Neural crest cell (in vitro differentiated cells): Measurements from ENCODE around the gene CD82. TPM values are rescaled to one million over a fixed set of nuclear protein-coding genes. Genes with fewer than 3 reads are reported as not detected.

Source experiments
- DNase-seq: peaks from one replicate; pipeline ENCODE4 v3.0.0; 2021; ENCODE audit warnings: low read depth, mixed read lengths, low spot score
- H3K27ac Mint-ChIP-seq: one replicate; pipeline ENCODE4 v1.8.0; 2021; ENCODE audit warnings: mild to moderate bottlenecking, mixed read lengths; ENCODE audit not compliant: unreplicated experiment
- H3K27me3 Mint-ChIP-seq: 2 replicates; pipeline ENCODE4 v1.8.0; 2021; ENCODE audit warnings: low read depth, mild to moderate bottlenecking, mixed read lengths
- H3K36me3 Mint-ChIP-seq: 2 replicates; pipeline ENCODE4 v1.8.0; 2021; ENCODE audit warnings: low read depth, mild to moderate bottlenecking, mixed read lengths
- H3K4me1 Mint-ChIP-seq: 2 replicates; pipeline ENCODE4 v1.8.0; 2021; ENCODE audit warnings: mixed read lengths
- H3K4me3 Mint-ChIP-seq: one replicate; pipeline ENCODE4 v1.8.0; 2021; ENCODE audit warnings: mild to moderate bottlenecking, mixed read lengths
- H3K9me3 Mint-ChIP-seq: 2 replicates; pipeline ENCODE4 v1.8.0; 2021; ENCODE audit warnings: mixed read lengths
- total RNA-seq: library from RNA; stranded (reverse); gene quantifications from 2 replicates; pipeline ENCODE4 v1.2.1, GENCODE V29; 2021
- TF ChIP-seq, protein P1 (sequence below): fragments of 200-600 bp; sonication (generic); conservative IDR thresholded peaks from 2 replicates; pipeline ENCODE4 v1.5.0; 2021; ENCODE audit warnings: antibody characterized with exemption, mild to moderate bottlenecking

Gene CD82
- total RNA-seq, 1 donor from 2014 or later: 14.1 TPM

DNA sequence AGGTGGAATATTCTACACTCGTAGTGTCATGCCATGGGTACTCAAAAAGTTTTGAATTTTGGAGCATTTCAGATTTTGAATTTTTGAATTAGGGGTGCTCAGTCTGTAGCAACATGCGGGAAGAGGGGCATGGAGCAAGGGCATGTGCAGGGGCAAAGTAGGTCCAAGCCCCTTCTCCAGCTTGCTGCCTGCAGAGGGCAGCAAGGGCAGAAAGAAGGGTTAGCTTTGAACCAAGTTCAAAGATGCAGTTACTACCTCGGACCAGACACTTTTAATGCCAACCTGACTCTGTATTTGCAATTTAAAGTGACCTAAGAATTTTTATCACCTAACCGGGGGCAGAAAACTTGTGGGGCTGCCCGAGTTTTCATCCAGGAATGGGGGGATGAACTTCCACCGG, 68.2 kb downstream of the CD82 start:
- Mint-ChIP-seq H3K4me3 (no peak overlapping the region), H3K27me3 (no peaks in the 10 kb centered on the region), H3K9me3 (no peaks in the 10 kb centered on the region), H3K4me1 (peaks cover 40% of the 10 kb centered on the region), H3K27ac (no peak overlapping the region), H3K36me3 (no peaks in the 10 kb centered on the region)
- no peak for DNase-seq
- TF ChIP-seq, protein P1, sequence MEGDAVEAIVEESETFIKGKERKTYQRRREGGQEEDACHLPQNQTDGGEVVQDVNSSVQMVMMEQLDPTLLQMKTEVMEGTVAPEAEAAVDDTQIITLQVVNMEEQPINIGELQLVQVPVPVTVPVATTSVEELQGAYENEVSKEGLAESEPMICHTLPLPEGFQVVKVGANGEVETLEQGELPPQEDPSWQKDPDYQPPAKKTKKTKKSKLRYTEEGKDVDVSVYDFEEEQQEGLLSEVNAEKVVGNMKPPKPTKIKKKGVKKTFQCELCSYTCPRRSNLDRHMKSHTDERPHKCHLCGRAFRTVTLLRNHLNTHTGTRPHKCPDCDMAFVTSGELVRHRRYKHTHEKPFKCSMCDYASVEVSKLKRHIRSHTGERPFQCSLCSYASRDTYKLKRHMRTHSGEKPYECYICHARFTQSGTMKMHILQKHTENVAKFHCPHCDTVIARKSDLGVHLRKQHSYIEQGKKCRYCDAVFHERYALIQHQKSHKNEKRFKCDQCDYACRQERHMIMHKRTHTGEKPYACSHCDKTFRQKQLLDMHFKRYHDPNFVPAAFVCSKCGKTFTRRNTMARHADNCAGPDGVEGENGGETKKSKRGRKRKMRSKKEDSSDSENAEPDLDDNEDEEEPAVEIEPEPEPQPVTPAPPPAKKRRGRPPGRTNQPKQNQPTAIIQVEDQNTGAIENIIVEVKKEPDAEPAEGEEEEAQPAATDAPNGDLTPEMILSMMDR: no peak

DNA sequence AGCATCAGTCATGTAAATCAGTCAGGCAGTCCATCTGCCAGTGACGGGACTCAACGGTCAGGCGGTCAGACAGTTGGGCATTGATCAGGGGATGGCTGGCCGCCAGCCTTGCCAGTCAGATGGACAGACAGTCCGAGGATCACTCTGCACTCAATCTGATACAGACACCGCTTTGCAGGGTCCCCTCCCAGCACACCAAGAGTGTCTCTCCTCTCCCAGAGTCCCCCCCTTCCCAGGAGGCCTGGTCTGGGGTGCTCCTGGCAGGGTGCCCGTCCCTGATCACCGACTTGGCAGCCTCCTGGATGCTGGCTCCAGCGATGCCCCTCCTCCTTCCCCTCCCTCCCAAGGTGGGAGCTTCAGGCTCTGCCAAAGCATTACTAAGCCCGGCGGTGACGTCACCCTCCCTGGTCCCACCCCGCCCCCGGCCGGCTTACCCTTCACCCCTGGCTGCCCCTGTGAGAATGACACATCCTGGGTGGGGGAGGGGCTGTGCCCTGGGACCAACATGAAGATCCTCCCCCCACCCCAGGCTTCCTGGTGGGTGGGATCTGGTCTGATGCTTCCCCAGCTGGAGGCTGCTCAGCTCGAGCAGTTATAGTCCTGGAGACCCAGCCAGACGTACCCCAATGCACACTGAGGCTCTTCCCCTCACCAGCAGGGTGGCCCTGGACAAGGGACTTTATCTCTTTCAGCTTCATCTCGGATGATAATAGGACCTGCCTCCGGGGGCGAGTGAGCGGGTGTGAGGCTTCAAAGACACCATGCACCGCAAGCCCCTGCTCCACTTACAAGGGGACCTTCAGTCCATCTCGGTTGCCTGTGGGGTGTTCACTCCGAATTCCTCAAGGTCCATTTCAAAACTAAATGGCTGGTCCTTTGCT, 69.2 kb downstream of the CD82 start:
- DNase-seq: peak; percentile 38
- Mint-ChIP-seq H3K27me3 (no peaks in the 10 kb centered on the region), H3K4me1 (peaks cover 32% of the 10 kb centered on the region), H3K36me3 (no peaks in the 10 kb centered on the region), H3K9me3 (no peaks in the 10 kb centered on the region), H3K4me3 (no peak overlapping the region), H3K27ac (peak overlapping the region; percentile 94)
- TF ChIP-seq, protein P1: no peak

DNA sequence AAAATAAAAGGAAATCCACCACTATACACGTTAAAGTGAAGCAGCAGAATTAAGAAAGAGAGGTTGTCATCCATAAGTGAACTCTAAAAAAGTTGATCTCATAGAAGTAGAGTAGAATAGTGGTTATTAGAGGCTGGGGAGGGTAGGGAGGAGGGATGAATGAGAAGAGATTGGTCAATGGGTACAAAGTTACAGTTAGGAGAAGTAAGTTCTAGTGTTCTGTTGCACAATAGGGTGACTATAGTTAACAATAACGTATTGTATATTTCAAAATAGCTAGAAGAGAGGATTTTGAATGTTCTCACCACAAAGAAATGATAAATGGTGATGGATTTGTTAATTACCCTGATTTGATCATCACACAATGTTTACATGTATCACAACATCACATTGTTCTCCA, 72.0 kb downstream of the CD82 start:
- TF ChIP-seq, protein P1: no peak
- DNase-seq: no peak
- H3K27me3 Mint-ChIP-seq: no peaks in the 10 kb centered on the region
- H3K4me1 Mint-ChIP-seq: peaks cover 28% of the 10 kb centered on the region
- H3K9me3 Mint-ChIP-seq: peaks cover 3% of the 10 kb centered on the region
- no peak overlapping the region for H3K4me3 Mint-ChIP-seq
- no peak overlapping the region for H3K27ac Mint-ChIP-seq
- H3K36me3 Mint-ChIP-seq: peaks cover 2% of the 10 kb centered on the region

DNA sequence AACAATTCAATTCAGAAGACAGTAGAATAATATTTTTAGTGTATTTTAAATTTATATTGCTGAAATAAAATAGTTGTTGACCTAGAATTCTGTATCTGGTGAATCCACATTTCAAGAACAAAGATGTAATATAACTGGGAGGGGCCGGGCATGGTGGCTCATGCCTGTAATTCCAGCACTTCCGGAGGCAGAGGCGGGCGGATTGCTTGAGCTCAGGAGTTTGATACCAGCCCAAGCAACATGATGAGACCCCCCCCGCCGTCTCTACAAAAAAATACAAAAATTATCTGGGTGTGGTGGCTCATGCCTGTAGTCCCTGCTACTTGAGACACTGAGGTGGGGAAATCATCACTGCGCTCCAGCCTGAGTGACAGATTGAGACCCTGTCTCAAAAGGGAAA, 72.6 kb downstream of the CD82 start:
- H3K36me3 Mint-ChIP-seq: peaks cover 5% of the 10 kb centered on the region
- H3K4me3 Mint-ChIP-seq: no peak overlapping the region
- H3K27me3 Mint-ChIP-seq: no peaks in the 10 kb centered on the region
- TF ChIP-seq, protein P1: no peak
- H3K9me3 Mint-ChIP-seq: peaks cover 8% of the 10 kb centered on the region
- peaks cover 25% of the 10 kb centered on the region for H3K4me1 Mint-ChIP-seq
- no peak for DNase-seq
- no peak overlapping the region for H3K27ac Mint-ChIP-seq

DNA sequence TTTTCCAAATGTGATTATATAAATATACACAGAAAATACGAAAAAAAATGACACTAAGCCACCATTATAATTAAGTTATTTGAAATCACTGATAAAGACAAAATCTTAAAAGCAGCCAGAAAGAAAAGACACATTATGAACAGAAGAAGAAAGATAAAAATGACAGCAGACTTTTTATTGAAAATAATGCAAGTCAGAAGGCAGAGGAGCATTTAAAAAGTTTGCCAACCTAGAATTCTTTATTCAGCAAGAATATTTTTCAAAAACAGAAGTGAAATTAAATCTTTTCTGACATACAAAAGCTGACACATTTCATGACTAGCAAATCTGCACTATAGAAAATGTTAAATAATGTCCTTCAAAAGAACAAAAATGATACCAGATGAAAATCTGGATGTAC, 77.8 kb downstream of the CD82 start:
- TF ChIP-seq, protein P1: no peak
- H3K27me3 Mint-ChIP-seq: no peaks in the 10 kb centered on the region
- H3K27ac Mint-ChIP-seq: no peak overlapping the region
- H3K4me3 Mint-ChIP-seq: no peak overlapping the region
- no peaks in the 10 kb centered on the region for H3K4me1 Mint-ChIP-seq
- H3K9me3 Mint-ChIP-seq: peaks cover 25% of the 10 kb centered on the region
- peaks cover 10% of the 10 kb centered on the region for H3K36me3 Mint-ChIP-seq
- DNase-seq: no peak
